HG02852 (cell line): ENCODE results near the gene FMN1.
"Not testable (repeated sequence)": the region's sequence is repeated elsewhere in the genome, so short reads cannot be mapped to it uniquely, and the experiment has no call there.

Source experiments
- ATAC-seq: cut with Tn5 transposase; IDR thresholded peaks from one replicate; pipeline ENCODE4 v1.9.1; 2021; ENCODE audit warnings: mild to moderate bottlenecking, moderate library complexity; ENCODE audit not compliant: unreplicated experiment

Gene FMN1

DNA sequence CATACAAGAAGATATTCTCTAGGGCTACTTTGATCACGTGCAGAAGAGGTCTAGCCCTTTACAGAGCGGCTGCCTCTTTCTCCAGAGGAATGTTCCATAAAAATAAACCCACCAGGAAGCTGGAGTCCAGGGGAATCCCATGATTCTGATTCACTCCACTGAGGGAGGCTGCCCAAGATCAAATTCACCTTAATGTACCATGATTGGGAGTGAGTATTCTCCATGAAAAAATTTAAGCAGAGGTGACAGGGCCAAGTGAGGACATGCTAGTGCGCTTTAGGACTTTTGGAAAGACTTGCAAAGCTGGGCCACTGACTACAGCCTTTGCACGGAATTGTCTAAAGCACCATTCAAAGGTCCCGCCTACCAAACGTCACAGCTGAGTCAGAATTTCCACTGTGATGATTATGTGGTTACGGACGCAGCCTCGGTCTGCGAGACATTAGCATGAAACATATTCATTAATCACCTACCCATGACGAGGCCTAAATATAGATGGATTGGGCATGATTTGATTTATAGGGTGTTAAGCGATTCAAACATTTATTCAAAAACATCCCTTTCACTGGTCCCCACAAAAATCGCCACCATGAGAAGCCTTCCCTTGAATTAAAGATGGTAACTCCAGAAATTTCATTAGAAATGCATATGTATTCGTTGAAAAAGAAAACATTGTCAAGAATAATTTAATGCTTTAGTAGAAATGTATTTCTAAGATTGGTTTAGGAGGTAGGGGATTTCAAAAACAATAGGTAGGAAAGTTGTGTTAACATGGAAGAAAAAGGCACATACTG is 324.1 kb downstream of the FMN1 start:
- peak; percentile 72 for ATAC-seq

DNA sequence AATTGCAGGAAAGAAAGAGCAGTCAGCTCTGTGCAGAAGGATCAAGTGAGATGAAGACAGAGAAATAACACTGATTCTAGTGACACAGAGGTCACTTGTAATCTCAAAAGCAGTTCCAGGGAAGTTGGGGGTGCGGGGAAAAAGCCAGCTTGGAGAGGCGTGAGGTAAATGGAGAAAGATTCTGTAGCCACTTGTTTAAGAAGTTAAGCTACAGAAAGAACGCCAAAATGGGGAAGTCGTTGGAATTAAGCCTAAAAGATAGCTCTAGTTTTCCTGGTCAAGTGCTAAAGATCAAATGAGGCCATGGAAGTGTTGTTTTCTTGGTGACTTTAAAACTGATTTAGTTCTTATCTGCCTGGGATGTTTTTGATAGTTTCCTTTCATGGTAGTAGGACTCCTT is 324.7 kb downstream of the FMN1 start:
- ATAC-seq, result no peak

DNA sequence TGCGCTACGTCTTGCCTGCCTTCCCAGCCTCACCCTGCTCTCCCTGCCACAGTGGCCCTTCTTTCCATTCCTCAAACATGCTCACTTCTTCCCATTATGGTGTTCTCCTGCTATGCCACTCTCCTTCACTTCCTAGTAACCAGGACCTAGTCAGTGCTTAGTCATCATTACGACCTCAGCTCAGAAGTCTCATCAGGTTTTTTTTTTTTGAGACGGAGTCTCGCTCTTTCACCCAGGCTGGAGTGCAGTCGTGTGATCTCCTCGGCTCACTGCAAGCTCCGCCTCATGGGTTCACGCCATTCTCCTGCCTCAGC is 327.2 kb downstream of the FMN1 start:
- no peak for ATAC-seq

DNA sequence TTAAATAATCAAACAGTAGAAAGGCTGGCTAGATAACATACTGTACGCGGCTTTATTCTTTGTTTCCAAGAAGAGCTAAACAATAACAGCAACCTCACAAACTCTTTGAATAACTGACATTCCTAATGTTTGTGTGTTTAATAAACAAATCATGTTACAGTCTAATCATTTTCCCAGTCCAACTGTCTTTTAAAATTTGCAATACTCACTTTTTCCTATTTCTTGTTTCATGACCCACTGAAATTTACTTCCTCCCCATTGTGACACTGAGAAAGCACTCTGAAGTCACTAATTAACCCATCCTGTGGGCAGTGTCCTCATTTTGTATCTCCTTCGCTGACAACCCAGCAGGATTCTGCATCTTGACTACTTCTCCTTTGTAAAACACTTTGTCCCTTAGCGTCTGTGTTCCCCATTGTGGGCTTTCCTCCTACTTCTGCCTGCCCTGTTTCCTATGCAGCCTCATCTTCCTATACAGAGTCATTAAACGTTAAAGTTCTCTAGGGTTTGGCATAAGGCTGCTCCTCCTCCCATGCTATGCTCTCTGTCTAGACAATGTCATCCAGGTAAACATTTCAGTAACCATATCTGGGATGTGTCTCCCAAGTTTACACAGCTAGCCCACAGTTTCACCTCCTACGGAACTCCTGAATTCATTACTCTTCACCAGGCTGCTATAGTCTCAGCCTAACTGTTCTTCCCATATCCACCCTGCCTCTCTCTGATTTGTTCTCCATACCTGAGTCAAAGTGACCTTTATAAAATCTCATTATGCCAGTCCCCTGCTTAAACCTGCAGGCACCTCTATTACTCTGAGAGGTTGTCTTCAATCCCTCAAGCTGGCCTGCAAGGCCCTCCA is 327.8 kb downstream of the FMN1 start:
- no peak for ATAC-seq

DNA sequence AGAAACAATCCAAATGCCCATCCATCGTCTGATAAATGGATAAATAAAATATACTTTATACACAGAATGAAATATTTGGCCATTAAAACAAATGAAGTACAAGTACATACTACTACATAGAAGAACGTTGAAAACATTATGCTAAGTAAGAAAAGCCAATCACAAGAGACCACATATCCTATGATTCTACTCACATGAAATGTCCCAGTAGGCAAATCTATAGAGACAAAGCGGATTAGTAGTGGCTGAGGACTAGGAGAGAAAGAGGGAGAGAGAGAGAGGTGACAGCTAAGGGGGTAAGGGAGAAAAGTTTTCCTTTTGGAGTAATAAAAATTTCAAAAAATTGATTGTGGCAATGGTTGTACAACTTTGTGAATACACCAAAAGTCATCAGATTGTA is 329.7 kb downstream of the FMN1 start:
- no peak for ATAC-seq

DNA sequence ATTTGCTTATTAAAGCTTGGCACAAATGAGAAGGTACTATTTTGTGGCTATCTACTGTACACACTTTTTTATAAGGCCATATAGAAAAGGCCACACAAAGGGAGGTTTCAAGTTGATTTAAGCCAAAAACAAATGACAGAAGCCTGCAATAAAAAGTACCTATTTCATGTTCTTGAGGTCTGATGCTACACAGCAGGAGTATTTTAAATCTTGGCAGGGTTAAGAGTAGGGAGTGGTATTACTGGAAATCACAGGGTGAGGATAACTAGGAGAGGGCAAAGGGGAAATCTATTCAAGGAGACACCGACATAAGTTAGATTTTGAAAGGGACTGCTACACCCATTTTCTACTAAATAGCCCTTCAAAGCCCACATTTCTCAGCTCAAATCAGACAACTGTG is 330.5 kb downstream of the FMN1 start:
- no peak for ATAC-seq

DNA sequence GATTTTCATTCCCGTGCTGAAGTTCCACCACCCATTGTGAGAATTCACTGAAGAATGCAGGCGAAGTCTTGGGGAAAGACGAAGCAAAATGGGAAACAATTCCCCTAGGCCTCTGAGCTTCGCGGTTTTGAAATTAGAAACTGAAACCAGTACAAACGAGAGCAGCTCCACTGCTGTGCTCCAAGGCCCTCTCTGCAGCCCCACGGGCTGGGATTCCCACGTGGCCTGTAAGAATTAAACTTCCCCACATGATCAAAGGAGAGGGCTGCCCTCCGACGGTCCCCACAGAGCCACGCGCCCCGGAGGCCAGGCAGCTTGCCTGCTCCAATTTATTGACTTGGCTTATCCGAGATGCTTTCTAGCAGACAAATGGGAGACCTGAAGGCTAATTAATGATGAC is 332.8 kb downstream of the FMN1 start:
- peak; percentile 62 for ATAC-seq

DNA sequence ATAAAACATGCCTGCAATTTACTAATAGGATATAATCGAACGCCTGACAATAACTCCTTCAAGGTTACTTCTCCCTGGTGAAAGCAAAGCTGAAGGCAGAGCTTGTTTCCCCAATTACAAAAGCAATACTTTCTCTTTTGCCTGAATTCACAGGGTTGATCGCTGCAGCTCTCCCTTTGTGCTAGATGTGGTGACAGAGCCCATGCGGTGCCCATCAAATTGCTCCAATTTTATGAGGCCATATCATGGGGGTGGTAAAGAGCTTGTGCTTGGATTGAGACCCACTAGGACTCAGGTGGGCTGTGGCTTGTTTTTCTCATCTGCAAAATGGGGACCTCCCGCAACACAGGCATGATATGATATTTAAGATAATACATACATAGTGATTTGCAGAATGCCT is 333.3 kb downstream of the FMN1 start:
- ATAC-seq, result no peak

DNA sequence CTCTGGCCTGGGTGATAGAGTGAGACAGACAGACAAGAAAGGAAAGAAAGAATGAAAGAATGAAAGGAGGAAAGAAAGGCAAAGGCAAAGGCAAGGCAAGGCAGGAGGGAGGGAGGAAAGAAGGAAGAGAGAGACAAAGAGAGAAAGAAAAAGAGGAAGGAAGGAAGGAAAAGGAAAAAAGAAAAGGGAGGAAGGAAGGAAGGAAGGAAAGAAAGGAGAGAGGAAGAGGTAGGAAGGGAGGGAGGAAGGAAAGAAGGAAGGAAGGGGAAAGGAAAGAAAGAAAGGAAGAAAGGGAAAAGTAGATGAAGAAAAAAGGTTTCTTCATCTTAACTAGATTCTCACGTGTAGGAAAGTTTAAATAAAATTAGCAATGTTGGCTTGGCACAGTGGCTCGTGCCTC is 334.5 kb downstream of the FMN1 start:
- no peak for ATAC-seq

DNA sequence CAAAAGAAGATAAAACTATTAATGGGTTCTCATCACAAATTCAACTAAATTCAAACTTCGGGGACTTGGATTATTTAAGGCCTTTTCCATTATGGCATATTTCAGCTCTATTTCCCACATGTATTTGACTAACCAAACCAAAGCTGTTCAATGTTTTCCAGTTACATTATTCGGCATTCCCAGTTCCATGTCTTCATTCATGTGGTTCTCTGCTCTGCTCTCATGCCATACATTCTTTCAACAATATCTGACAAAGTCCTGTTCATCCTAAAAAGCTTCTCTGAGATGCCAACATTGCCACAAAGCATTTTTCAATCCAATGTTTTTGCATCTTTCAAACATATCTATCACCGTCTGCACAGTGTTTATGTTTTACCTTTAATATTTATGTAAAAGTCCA is 335.3 kb downstream of the FMN1 start:
- no peak for ATAC-seq

DNA sequence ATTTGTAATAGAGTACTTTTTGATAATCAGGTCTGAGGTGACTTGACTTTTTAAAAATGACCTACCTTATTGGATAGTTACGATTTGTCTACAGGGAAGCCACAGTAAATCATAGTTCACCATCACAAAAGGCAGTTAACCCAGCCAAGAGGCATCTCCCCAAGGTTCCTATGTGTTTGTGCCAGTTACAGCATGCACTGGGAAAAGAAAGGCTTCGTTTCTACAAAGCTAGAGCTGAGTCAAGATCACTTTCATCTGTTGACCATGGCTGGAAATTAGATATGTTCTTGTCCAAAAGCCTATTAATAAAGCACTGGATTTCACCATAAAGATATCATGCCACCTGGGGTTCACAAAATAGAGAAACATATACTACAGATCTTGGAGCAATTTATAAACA is 336.8 kb downstream of the FMN1 start:
- ATAC-seq, result no peak

DNA sequence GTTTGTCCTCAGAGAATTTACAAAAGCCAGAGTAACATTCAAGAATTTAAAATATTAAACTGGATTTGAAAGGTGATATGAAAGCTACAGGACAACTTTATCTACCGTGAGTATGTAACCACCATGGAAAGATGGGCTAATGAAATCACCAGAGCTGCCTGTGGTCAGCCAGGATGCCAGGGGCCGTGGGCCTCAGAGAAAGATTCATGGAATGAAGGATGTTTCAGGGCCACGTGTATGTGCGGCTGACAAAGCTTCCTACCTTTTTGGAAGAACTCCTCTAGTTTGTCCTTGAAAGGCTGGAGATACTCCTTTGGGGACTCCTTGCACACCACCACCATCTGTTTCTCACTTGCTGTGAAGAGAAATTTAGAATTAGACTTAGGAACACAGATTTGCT is 337.8 kb downstream of the FMN1 start:
- no peak for ATAC-seq

DNA sequence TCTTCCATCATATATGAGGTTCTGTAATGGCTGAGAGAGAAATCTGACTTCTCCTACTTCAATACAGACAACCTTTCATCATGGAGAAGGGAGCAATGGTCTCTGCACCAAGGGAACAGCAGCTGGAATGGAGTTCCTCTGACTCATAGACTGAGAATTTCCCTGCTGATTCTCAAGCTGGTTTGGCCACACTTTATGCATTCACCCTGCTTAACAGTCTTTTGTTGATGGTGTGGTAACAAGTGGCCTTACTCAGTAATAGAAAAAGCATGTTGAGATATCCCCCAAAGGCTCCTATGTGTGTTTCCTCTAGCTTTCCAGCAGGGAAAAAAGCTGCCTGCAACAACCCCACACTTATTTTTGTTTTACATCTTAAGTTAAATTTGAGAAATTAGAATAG is 338.6 kb downstream of the FMN1 start:
- no peak for ATAC-seq

DNA sequence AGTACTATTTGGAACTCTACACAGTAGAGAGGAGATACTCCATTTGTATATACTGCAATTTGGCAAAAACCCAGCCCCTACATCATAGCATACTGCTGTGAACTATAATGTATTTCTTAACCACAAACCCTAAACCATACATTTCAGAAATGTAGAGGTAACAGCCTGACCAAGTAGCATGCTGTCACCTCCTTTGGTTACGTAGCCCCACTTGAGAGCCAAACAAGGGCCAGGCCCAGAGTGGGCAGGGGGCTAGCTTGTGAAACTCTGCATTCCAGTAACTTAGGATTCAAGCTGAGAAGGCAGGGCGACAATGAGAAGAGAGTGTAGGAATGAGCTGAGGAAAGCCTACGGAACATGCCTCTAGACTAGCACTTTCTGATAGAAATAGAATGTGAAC is 340.9 kb downstream of the FMN1 start:
- no peak for ATAC-seq

DNA sequence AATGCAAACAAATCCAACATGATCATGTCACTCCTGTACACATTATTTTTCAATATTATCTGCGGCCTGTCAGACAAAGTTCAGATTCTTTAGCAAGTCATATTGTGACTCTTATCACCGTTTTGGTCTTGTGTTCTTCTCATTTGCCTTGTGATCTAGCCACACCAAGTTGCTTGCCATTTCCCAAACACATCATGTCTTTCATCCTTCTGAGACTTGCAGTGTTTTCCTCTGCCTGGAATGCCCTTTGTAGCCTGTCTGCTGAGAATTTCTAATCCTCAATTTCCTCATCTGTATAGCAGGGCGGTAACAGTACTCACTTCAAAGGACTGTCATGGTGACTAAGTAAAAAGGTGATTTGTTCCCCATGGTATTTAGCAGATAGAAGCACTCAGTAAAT is 341.7 kb downstream of the FMN1 start:
- no peak for ATAC-seq

DNA sequence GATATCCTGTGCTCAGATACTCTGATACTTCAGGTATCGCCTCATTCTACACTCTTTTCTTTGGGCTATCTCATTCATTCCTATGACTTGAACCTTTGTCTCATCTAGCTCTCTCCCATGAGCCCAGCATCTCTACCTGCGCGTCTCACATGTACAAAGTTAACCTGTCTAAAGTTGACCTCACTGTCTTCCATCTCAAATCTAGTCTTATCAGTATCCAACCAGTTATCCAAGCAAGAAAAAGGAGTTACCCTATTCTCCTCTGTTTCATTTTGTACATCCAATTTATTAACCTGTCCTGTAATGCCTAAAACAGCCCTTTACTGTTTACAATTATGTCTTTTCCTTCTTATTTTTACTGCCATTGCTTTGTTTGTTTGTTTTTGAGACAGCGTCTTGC is 342.5 kb downstream of the FMN1 start:
- no peak for ATAC-seq

DNA sequence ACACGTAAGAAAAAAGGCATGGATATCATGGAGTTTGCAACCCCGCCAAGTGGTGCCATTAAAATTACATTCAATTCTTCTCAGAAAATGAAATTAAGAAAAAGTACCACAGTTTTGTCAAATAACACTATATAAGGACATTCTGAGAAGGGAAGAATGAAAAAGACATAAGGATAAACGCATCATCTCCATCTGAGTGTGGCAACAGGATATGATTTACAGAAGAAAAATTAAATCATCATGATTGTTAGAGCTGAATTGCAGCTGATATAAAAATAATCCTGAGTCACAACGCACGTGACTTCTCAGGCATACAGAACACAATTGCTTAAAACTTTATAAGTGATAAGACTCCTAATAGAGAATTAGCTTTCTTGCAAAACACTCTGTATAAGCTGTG is 342.9 kb downstream of the FMN1 start:
- no peak for ATAC-seq

DNA sequence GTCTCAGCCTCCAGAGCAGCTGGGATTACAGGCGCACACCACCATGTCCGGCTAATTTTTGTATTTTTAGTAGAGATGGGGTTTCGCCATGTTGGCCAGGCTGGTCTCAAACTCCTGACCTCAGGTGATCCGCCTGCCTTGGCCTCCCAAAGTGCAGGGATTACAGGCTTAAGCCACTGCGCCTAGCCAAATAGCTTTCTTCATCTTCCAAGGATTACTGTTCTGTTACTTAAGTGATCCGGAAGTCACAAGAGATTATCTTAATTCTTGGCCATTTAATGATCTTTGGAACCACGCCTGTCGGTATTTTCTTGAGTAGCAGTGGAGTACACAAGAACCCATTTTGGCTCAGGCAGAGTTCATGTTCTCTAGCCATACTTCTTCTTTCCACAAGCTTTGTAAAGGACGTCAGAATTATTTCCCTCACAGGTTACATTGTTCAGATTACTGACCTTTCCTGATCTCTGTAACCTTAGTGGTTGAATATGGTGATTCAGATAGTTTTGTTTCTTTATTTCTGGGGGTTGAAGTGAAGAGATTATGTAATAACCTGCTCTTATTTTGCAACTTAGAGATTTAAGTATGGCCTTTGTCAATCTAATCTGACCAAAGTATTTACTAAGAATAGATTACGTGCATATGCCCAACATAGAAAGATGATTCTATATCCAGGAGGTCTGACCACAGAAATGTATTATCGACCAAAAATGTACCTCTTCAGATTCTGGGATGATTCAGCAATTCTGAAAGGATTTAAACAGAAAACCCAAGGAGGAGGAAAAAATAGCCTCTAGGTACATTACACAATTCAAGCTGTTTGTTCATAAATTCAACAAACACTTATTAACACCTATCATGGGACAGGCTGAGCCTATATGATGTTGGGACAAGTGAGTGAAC is 344.5 kb downstream of the FMN1 start:
- no peak for ATAC-seq

DNA sequence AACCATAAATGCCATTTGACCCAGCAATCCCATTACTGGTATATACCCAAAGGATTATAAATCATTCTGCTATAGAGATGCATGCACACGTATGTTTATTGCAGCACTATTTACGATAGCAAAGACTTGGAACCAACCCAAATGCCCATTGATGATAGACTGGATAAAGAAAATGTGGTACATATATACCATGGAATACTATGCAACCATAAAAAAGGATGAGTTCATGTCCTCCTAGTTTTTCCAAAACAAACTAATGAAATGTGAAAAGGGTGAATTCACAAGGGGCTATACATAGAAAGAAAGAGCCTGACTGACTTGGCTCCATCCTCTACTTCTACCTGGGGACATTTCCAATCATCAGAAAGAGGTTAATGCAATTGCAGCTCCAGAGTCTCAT is 347.8 kb downstream of the FMN1 start:
- not testable (repeated sequence) for ATAC-seq

DNA sequence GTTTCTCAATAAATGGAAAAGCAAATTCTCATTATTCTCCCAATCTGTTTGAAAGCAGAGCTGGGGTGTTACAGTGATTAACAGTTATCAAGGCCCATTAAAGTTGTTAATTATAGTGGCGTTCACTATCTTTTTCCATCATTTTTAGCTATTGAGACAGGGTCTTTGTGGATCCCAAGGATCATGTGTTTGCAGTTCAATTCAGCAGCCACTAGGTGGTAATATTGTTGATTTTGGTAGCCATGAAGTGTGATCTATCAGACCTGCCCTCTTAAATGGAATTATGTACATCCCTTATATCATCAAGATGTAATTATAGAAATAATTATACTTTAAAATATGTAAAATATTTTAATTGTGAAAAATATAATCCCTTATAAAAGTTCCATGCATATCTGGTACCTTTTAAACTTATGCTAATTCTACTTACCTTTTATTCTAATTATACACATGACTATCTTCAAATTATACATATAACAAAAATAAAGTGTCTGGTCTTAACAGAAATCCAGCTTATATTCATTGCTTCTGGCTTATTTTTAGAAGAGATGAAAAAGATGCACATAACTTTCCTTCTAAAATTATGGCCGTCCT is 350.3 kb downstream of the FMN1 start:
- ATAC-seq, result no peak

DNA sequence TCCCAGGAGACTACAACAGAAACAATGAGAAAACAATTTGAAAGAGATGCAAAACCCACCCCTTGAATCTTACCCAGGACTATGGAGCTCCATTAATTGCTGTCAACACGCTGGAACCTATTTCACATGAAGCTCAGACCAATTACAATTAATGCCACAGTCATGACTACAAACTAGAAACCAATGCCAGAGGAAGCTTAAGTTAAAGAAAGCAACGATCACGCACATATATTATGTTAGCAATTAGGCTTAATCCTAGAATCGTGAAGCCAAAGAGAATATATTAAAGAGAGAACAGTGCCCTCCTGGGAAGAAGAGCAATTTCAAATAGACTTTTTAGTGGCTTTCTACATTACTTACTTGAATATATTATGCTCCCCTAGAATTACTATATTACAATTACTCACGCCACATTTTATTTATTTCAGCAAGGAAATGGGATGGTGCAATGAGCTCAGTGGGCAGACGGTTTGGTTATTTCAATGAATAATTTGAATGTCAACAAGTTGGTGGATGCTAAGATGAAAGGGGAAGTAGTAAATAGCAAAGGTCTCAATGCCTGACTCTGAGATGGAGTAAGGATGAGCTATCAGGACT is 351.2 kb downstream of the FMN1 start:
- no peak for ATAC-seq
